Prostate gland (tissue), 2 donors: ENCODE results near the gene PLPP7.

Experiments
- POLR2A ChIP-seq: fragments of 450-650 bp; IDR thresholded peaks from one replicate; pipeline ENCODE4 v1.6.1; 2016; ENCODE audit warnings: antibody characterized with exemption, mild to moderate bottlenecking
- TF ChIP-seq, protein P1 (sequence below), 4 experiments: fragments of 200-600 bp in 2 of 4; fragments of 450-650 bp in 2 of 4; sonication (generic) in 2 of 4; IDR thresholded peaks; 1 replicate in 3 of 4; 2 replicates in 1 of 4; pipeline ENCODE4 v1.5.1; 2016 to 2019; ENCODE audit warnings: antibody characterized with exemption in 4 of 4, mild to moderate bottlenecking in 2 of 4, moderate library complexity in 2 of 4

DNA sequence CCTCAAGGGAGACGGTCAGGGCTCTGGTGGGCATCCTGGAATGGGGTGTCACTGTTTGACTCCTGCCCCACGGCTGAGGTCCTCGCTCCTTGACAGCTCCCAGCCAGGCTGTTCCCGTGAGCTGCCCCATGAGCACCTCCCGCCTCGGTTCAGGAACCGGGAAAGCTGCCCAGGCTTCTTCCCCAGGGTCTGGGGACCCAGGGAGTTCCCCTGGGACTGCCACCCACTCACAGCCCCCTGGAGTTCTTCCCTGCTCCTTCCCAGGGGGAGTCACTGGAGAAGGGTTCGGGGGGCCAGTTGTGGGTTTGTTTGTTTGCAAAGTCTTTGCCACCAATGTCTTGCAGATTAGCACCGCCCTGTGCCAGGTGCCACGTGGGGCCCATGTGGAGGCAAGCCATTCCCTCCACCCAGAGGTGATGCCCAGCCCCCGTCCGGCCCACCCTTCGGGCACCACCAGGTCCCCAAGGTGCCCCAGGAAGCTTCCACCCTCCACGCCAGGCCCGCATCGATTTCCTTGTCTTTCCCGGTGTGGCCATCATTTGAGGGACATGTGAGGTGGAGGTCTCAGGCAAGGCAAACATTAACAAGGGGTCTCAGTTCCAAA is 1.3 kb downstream of the PLPP7 start:
- TF ChIP-seq, protein P1, sequence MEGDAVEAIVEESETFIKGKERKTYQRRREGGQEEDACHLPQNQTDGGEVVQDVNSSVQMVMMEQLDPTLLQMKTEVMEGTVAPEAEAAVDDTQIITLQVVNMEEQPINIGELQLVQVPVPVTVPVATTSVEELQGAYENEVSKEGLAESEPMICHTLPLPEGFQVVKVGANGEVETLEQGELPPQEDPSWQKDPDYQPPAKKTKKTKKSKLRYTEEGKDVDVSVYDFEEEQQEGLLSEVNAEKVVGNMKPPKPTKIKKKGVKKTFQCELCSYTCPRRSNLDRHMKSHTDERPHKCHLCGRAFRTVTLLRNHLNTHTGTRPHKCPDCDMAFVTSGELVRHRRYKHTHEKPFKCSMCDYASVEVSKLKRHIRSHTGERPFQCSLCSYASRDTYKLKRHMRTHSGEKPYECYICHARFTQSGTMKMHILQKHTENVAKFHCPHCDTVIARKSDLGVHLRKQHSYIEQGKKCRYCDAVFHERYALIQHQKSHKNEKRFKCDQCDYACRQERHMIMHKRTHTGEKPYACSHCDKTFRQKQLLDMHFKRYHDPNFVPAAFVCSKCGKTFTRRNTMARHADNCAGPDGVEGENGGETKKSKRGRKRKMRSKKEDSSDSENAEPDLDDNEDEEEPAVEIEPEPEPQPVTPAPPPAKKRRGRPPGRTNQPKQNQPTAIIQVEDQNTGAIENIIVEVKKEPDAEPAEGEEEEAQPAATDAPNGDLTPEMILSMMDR (IDR thresholded peaks at IDR 0.05): no peak
- TF ChIP-seq POLR2A: no peak
